H1 (cell line): Measurements from ENCODE around the gene ZNF561. TPM values are rescaled to one million over a fixed set of nuclear protein-coding genes. Genes with fewer than 3 reads are reported as not detected.
A peak's percentile ranks its signal among the peaks of the same experiment; 100 is the strongest.

Experiments
- CTCF ChIA-PET: fragments of 300-600 bp; sonication (Branson Sonifier 250); formaldehyde crosslinking; loops from one replicate; lab custom pipeline; 2021; ENCODE audit not compliant: partially characterized antibody; lab: Charles Lee
- POLR2A ChIA-PET: fragments of 300-600 bp; sonication (Branson Sonifier 250); formaldehyde crosslinking; loops from one replicate; lab custom pipeline; 2021; ENCODE audit warnings: inconsistent platforms; ENCODE audit not compliant: partially characterized antibody; lab: Charles Lee
- DNase-seq, 2 experiments: peaks; one replicate each; pipeline versions ENCODE4 v3.0.0 to v3.0.0-alpha.2; 2010 to 2022; ENCODE audit warnings: low spot score in 2 of 2, low read depth in 1 of 2, mixed read lengths in 1 of 2
- FAIRE-seq: peaks from 2 replicates; lab custom pipeline; 2011; peaks lifted over from hg19 to GRCh38; lab: Jason Lieb, UNC
- H2AFZ ChIP-seq: 2 replicates; pipeline ENCODE4 v1.8.1; 2012; ENCODE audit warnings: low read length, inconsistent platforms
- H2AK5ac ChIP-seq: 2 replicates; pipeline ENCODE4 v1.6.1; 2013; ENCODE audit warnings: low read depth, low read length
- H2BK120ac ChIP-seq: replicated peaks from 2 replicates; pipeline ENCODE3; 2013; ENCODE audit warnings: low read depth, low read length, inconsistent platforms
- H2BK12ac ChIP-seq: 2 replicates; pipeline ENCODE4 v1.6.1; 2013; ENCODE audit warnings: low read depth, low read length
- H2BK15ac ChIP-seq: 2 replicates; pipeline ENCODE4 v1.6.1; 2013; ENCODE audit warnings: low read length
- H2BK20ac ChIP-seq: 2 replicates; pipeline ENCODE4 v1.6.1; 2013; ENCODE audit warnings: low read length
- H2BK5ac ChIP-seq: 2 replicates; pipeline ENCODE4 v1.6.1; 2013; ENCODE audit warnings: low read depth, low read length
- H3K14ac ChIP-seq: 2 replicates; pipeline ENCODE4 v1.6.1; 2013; ENCODE audit warnings: inconsistent platforms; ENCODE audit not compliant: insufficient read length
- H3K18ac ChIP-seq: 2 replicates; pipeline ENCODE4 v1.6.1; 2013; ENCODE audit warnings: low read length; ENCODE audit errors: extremely low read depth
- H3K23ac ChIP-seq: 2 replicates; pipeline ENCODE4 v1.6.1; 2013; ENCODE audit warnings: inconsistent platforms; ENCODE audit not compliant: insufficient read length
- H3K23me2 ChIP-seq: 2 replicates; pipeline ENCODE4 v1.6.1; 2013; ENCODE audit warnings: low read depth, low read length
- H3K27ac ChIP-seq: 2 replicates; pipeline ENCODE4 v1.6.1; 2011; ENCODE audit warnings: low read depth, low read length, inconsistent platforms
- H3K27me3 ChIP-seq, 4 experiments: replicated peaks in 1 of 4; 1 replicate in 1 of 4; 2 replicates in 3 of 4; pipeline versions ENCODE4 v1.6.1 to v1.8.1; 2011 to 2013; ENCODE audit warnings: low read length in 3 of 4, mild to moderate bottlenecking in 3 of 4, inconsistent platforms in 2 of 4, mixed read lengths in 2 of 4, moderate library complexity in 1 of 4; ENCODE audit not compliant: control insufficient read depth in 3 of 4, insufficient read depth in 3 of 4; ENCODE audit errors: extremely low read depth in 1 of 4
- H3K36me3 ChIP-seq, 4 experiments: 2 replicates each; pipeline versions ENCODE4 v1.6.1 to v1.8.1; 2011 to 2013; ENCODE audit warnings: mild to moderate bottlenecking in 4 of 4, low read length in 3 of 4, moderate library complexity in 2 of 4, control low read depth in 1 of 4, inconsistent platforms in 1 of 4; ENCODE audit not compliant: insufficient read depth in 4 of 4, control insufficient read depth in 2 of 4
- H3K4ac ChIP-seq: replicated peaks from 2 replicates; pipeline ENCODE3; 2013; ENCODE audit warnings: low read length, low read depth, mixed read lengths, inconsistent platforms; ENCODE audit not compliant: insufficient read length
- H3K4me1 ChIP-seq, 4 experiments: replicated peaks in 1 of 4; 1 replicate in 1 of 4; 2 replicates in 3 of 4; pipeline versions ENCODE4 v1.6.1 to v1.8.1; 2011 to 2013; ENCODE audit warnings: low read length in 3 of 4, inconsistent platforms in 2 of 4, mixed read lengths in 1 of 4; ENCODE audit not compliant: insufficient read depth in 4 of 4, control insufficient read depth in 3 of 4
- H3K4me2 ChIP-seq, 2 experiments: 2 replicates each; pipeline versions ENCODE4 v1.6.1 to v1.8.1; 2011 to 2013; ENCODE audit warnings: low read depth in 2 of 2, low read length in 2 of 2, control low read depth in 1 of 2, inconsistent platforms in 1 of 2, mild to moderate bottlenecking in 1 of 2; ENCODE audit not compliant: insufficient read depth in 1 of 2
- H3K4me3 ChIP-seq, 4 experiments: fragments of 200-600, 300-600 bp in 1 of 4; sonication (generic), shearing (Covaris generic), sonication (Bioruptor Twin) in 1 of 4; 2 replicates each; pipeline versions ENCODE4 v1.5.1 to v1.8.1; 2011 to 2016; ENCODE audit warnings: low read length in 4 of 4, low read depth in 3 of 4, control low read depth in 2 of 4, inconsistent platforms in 2 of 4, mild to moderate bottlenecking in 2 of 4, mixed read lengths in 1 of 4, moderate library complexity in 1 of 4; ENCODE audit not compliant: insufficient read depth in 2 of 4; ENCODE audit errors: extremely low read depth in 1 of 4
- H3K56ac ChIP-seq: replicated peaks from 2 replicates; pipeline ENCODE3; 2013; ENCODE audit warnings: low read depth, mild to moderate bottlenecking, mixed read lengths, low read length, inconsistent platforms; ENCODE audit not compliant: insufficient read length
- H3K79me1 ChIP-seq: 2 replicates; pipeline ENCODE4 v1.6.1; 2013; ENCODE audit warnings: low read depth, low read length, control low read depth
- H3K79me2 ChIP-seq, 2 experiments: 2 replicates each; pipeline versions ENCODE4 v1.6.1 to v1.8.1; 2012 to 2013; ENCODE audit warnings: low read length in 2 of 2, mild to moderate bottlenecking in 2 of 2, inconsistent platforms in 1 of 2; ENCODE audit not compliant: insufficient read depth in 2 of 2, control insufficient read depth in 1 of 2
- H3K9ac ChIP-seq, 4 experiments: replicated peaks in 1 of 4; 1 replicate in 1 of 4; 2 replicates in 3 of 4; pipeline versions ENCODE4 v1.6.1 to v1.8.1; 2011 to 2013; ENCODE audit warnings: low read depth in 3 of 4, low read length in 3 of 4, control low read depth in 2 of 4, mild to moderate bottlenecking in 2 of 4, moderate library complexity in 2 of 4, inconsistent platforms in 1 of 4; ENCODE audit errors: extremely low read depth in 1 of 4
- H3K9me3 ChIP-seq, 2 experiments: 2 replicates each; pipeline versions ENCODE4 v1.6.1 to v1.8.1; 2012 to 2013; ENCODE audit warnings: mild to moderate bottlenecking in 2 of 2, moderate library complexity in 2 of 2, control low read depth in 1 of 2, inconsistent platforms in 1 of 2, low read depth in 1 of 2, low read length in 1 of 2, mixed read lengths in 1 of 2; ENCODE audit not compliant: insufficient read depth in 2 of 2
- H4K20me1 ChIP-seq, 2 experiments: replicated peaks in 1 of 2; 2 replicates each; pipeline versions ENCODE3 to v1.8.1; 2011 to 2013; ENCODE audit warnings: inconsistent platforms in 2 of 2, low read length in 2 of 2, mild to moderate bottlenecking in 1 of 2; ENCODE audit not compliant: insufficient read depth in 2 of 2, control insufficient read depth in 1 of 2
- H4K5ac ChIP-seq: 2 replicates; pipeline ENCODE4 v1.6.1; 2013; ENCODE audit warnings: low read length, low read depth, mixed read lengths, inconsistent platforms; ENCODE audit not compliant: insufficient read length
- H4K8ac ChIP-seq: 2 replicates; pipeline ENCODE4 v1.8.0; 2013; ENCODE audit warnings: mild to moderate bottlenecking, moderate library complexity, low read length, inconsistent platforms; ENCODE audit not compliant: insufficient read depth; ENCODE audit errors: extremely low read depth
- H4K91ac ChIP-seq: replicated peaks from 2 replicates; pipeline ENCODE3; 2013; ENCODE audit warnings: low read length, mixed read lengths, inconsistent platforms; ENCODE audit not compliant: insufficient read length
- GTF2F1 ChIP-seq: IDR thresholded peaks from 2 replicates; pipeline ENCODE4 v1.6.1; 2012; ENCODE audit warnings: low read depth, low read length, improper control_type of control experiment, borderline replicate concordance
- KDM1A ChIP-seq: fragments of 200-600, 300-600 bp; sonication (generic); IDR thresholded peaks from 2 replicates; pipeline ENCODE4 v1.7.1; 2016; ENCODE audit warnings: mild to moderate bottlenecking, low read length, borderline replicate concordance
- RBBP5 ChIP-seq: IDR thresholded peaks from 2 replicates; pipeline ENCODE4 v1.7.1; 2012; ENCODE audit warnings: low read depth, mild to moderate bottlenecking, inconsistent platforms, low read length, moderate library complexity, borderline replicate concordance
- SP4 ChIP-seq: IDR thresholded peaks from 2 replicates; pipeline ENCODE4 v1.6.1; 2012; ENCODE audit warnings: low read length, inconsistent platforms
- SRF ChIP-seq: IDR thresholded peaks from 2 replicates; pipeline ENCODE4 v1.6.1; 2011; ENCODE audit warnings: mild to moderate bottlenecking, low read depth, low read length, moderate library complexity
- WGBS, 2 experiments: shearing (Covaris generic) in 1 of 2; methylation state at CpG; one replicate each; pipeline versions ENCODE4 v1.1.6 to v1.1.7; 2013 to 2015; ENCODE audit warnings: low lambda C conversion rate in 2 of 2, mixed read lengths in 2 of 2, inconsistent platforms in 1 of 2, low coverage in 1 of 2, missing lambda C conversion rate in 1 of 2; ENCODE audit not compliant: insufficient replicate concordance in 2 of 2, insufficient coverage in 1 of 2, insufficient read length in 1 of 2; ENCODE audit errors: extremely low coverage in 1 of 2, missing lambda C conversion rate in 1 of 2; 5-methylcytosine and 5-hydroxymethylcytosine counted together
- polyA plus RNA-seq, 7 experiments: library from polyadenylated mRNA; depleted of rRNA in 3 of 7; stranded (reverse) in 5 of 7; unstranded in 2 of 7; fragments of >200 nt in 5 of 7; fragments of 200-250 nt in 2 of 7; gene quantifications; 1 replicate in 5 of 7; 2 replicates in 1 of 7; 4 replicates in 1 of 7; pipeline versions ENCODE4 v1.2.1 to v1.2.3, GENCODE V29; 2011 to 2013; ENCODE audit warnings: missing spikeins in 2 of 7, mixed read lengths in 2 of 7
- total RNA-seq: library from RNA; stranded (reverse); fragmentation: NEBNext Ultra II Directional; extraction: Animal tissue kit (Norgen Biotek cat#: 25700); gene quantifications from 2 replicates; pipeline ENCODE4 v1.2.1, GENCODE V29; 2021
- TF ChIP-seq, protein P1 (sequence below): IDR thresholded peaks from 2 replicates; pipeline ENCODE4 v1.6.1; 2011; ENCODE audit warnings: low read length, improper control_type of control experiment
- TF ChIP-seq, protein P2 (sequence below): IDR thresholded peaks from 2 replicates; pipeline ENCODE4 v1.6.1; 2012; ENCODE audit warnings: low read length, inconsistent platforms
- TF ChIP-seq, protein P3 (sequence below), 3 experiments: IDR thresholded peaks; 1 replicate in 2 of 3; 2 replicates in 1 of 3; pipeline versions ENCODE4 v1.5.1 to v1.6.1; 2011; ENCODE audit warnings: low read length in 3 of 3, mild to moderate bottlenecking in 3 of 3, inconsistent platforms in 2 of 3, low read depth in 1 of 3, moderate library complexity in 1 of 3; ENCODE audit not compliant: insufficient read depth in 1 of 3; ENCODE audit errors: control extremely low read depth in 1 of 3

The ZNF561 gene
- total and polyA plus RNA-seq, 2 of the 8 experiments (the other 6 are each of a cell fraction or from before 2014, with no cell fraction given), result 28.6 to 64.7 TPM

DNA sequence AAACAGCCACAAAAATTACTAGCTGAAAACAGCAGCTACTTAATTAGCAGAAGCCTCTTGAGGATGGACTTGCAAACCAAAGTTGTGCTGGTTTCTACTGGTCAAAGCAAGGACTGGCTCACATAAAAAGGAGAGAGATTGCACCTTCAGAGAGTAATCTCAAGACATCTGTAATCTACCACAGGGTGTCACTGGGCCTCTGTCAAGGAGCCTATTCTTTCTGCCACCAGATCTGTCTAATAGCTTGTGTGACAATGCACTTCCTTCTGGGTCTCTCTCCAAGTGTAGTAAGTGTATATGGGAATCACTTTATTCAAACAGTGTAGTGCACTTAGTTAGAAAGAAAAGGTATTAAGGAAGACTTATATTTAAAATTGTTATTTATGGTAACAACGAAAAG is 24.4 kb upstream of the ZNF561 start:
- no peak overlapping the region for H3K14ac ChIP-seq
- no peak overlapping the region for H2AFZ ChIP-seq
- no peak overlapping the region for H2BK15ac ChIP-seq
- H3K79me2 ChIP-seq, result no peaks in the 10 kb centered on the region
- H4K20me1 ChIP-seq, result no peaks in the 10 kb centered on the region
- H2BK20ac ChIP-seq, result no peak overlapping the region
- ChIA-PET POLR2A (interaction anchor here (0.6 to 1.7 kb wide), 2 partner anchors 15 to 138 kb away, joined by 3 to 5 read pairs; no protein-coding TSS in a partner anchor), CTCF (interaction anchor here (0.6 to 2.1 kb wide), 4 partner anchors 13 to 150 kb away, joined by 3 to 5 read pairs (median 3); no protein-coding TSS in a partner anchor)
- H4K91ac ChIP-seq, result no peak overlapping the region
- no peak overlapping the region for H3K56ac ChIP-seq
- no peak overlapping the region for H3K23ac ChIP-seq
- H2BK5ac ChIP-seq, result no peak overlapping the region
- no peak overlapping the region for H4K5ac ChIP-seq
- WGBS, 2 experiments, result 63% methylated on average over 1 of the region's 1 CpG; no CpG with 5 or more reads in 1 of the 2 experiments
- H3K27ac ChIP-seq, result no peak overlapping the region
- DNase-seq (no peak), FAIRE-seq (no peak)
- no peak overlapping the region for H3K18ac ChIP-seq
- H3K4ac ChIP-seq, result no peak overlapping the region
- peaks cover 0 to 33% (median 11%) of the 10 kb centered on the region in 4 experiments; a peak in 5 of 8 replicates for H3K36me3 ChIP-seq
- no peak overlapping the region for H4K8ac ChIP-seq
- no peak overlapping the region for H3K9ac ChIP-seq
- H3K27me3 ChIP-seq, result no peaks in the 10 kb centered on the region
- H2BK12ac ChIP-seq, result no peak overlapping the region; the same call in 1 of the 2 replicates
- no peak overlapping the region for H3K4me2 ChIP-seq
- H3K4me3 ChIP-seq, result no peak overlapping the region
- peaks cover 15% of the 10 kb centered on the region in 2 experiments for H3K9me3 ChIP-seq
- H2AK5ac ChIP-seq, result no peak overlapping the region
- H3K4me1 ChIP-seq, result peaks cover 0 to 7% (median 0%) of the 10 kb centered on the region in 4 experiments; a peak in 2 of 7 replicates
- no peaks in the 10 kb centered on the region for H3K23me2 ChIP-seq
- no peak overlapping the region for H2BK120ac ChIP-seq
- H3K79me1 ChIP-seq, result no peaks in the 10 kb centered on the region
- TF ChIP-seq KDM1A, result no peak
- TF ChIP-seq RBBP5, result no peak
- no peak for TF ChIP-seq SP4
- TF ChIP-seq, protein P1, sequence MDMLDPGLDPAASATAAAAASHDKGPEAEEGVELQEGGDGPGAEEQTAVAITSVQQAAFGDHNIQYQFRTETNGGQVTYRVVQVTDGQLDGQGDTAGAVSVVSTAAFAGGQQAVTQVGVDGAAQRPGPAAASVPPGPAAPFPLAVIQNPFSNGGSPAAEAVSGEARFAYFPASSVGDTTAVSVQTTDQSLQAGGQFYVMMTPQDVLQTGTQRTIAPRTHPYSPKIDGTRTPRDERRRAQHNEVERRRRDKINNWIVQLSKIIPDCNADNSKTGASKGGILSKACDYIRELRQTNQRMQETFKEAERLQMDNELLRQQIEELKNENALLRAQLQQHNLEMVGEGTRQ, result no peak
- no peak for TF ChIP-seq SRF
- TF ChIP-seq, protein P2, sequence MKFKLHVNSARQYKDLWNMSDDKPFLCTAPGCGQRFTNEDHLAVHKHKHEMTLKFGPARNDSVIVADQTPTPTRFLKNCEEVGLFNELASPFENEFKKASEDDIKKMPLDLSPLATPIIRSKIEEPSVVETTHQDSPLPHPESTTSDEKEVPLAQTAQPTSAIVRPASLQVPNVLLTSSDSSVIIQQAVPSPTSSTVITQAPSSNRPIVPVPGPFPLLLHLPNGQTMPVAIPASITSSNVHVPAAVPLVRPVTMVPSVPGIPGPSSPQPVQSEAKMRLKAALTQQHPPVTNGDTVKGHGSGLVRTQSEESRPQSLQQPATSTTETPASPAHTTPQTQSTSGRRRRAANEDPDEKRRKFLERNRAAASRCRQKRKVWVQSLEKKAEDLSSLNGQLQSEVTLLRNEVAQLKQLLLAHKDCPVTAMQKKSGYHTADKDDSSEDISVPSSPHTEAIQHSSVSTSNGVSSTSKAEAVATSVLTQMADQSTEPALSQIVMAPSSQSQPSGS, result no peak
- no peak for TF ChIP-seq GTF2F1
- TF ChIP-seq, protein P3, sequence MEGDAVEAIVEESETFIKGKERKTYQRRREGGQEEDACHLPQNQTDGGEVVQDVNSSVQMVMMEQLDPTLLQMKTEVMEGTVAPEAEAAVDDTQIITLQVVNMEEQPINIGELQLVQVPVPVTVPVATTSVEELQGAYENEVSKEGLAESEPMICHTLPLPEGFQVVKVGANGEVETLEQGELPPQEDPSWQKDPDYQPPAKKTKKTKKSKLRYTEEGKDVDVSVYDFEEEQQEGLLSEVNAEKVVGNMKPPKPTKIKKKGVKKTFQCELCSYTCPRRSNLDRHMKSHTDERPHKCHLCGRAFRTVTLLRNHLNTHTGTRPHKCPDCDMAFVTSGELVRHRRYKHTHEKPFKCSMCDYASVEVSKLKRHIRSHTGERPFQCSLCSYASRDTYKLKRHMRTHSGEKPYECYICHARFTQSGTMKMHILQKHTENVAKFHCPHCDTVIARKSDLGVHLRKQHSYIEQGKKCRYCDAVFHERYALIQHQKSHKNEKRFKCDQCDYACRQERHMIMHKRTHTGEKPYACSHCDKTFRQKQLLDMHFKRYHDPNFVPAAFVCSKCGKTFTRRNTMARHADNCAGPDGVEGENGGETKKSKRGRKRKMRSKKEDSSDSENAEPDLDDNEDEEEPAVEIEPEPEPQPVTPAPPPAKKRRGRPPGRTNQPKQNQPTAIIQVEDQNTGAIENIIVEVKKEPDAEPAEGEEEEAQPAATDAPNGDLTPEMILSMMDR (IDR thresholded peaks at IDR 0.05; ENCODE audit: control extremely low read depth in 1 of 3, insufficient read depth in 1 of 3, low read depth in 1 of 3, low read length in 3 of 3), result peak in 1 of 3 experiments; percentile 15; a peak in 1 of 4 replicates
